GM21737 (cell line): Measurements from ENCODE around the gene OVOL1.
A peak's percentile ranks its signal among the peaks of the same experiment; 100 is the strongest.
"Not testable (repeated sequence)": the region's sequence is repeated elsewhere in the genome, so short reads cannot be mapped to it uniquely, and the experiment has no call there.

ENCODE experiments used
- ATAC-seq: cut with Tn5 transposase; IDR thresholded peaks from one replicate; pipeline ENCODE4 v1.9.1; 2021; ENCODE audit warnings: mild to moderate bottlenecking, moderate library complexity; ENCODE audit not compliant: unreplicated experiment

The OVOL1 gene

GRCh38 chr11:65814131-65814985, 27.5 kb downstream of the OVOL1 start:
- ATAC-seq: no peak

- ATAC-seq: no peak
Measured at GRCh38 chr11:65814986-65815565, 28.2 kb downstream of the OVOL1 start.

- ATAC-seq: no peak
Measured at GRCh38 chr11:65816696-65817095, 29.8 kb downstream of the OVOL1 start.

GRCh38 chr11:65817312-65817834, 30.5 kb downstream of the OVOL1 start:
- no peak for ATAC-seq

- peak; percentile 85 for ATAC-seq
Measured at GRCh38 chr11:65817835-65818680, 31.2 kb downstream of the OVOL1 start.

- no peak for ATAC-seq
Measured at GRCh38 chr11:65821107-65821506, 34.2 kb downstream of the OVOL1 start.

GRCh38 chr11:65822776-65823528, 36.1 kb downstream of the OVOL1 start:
- ATAC-seq: no peak

GRCh38 chr11:65826984-65827735, 40.3 kb downstream of the OVOL1 start:
- no peak for ATAC-seq

- no peak for ATAC-seq
Measured at GRCh38 chr11:65829459-65829858, 42.6 kb downstream of the OVOL1 start.

GRCh38 chr11:65832231-65832630, 45.4 kb downstream of the OVOL1 start:
- ATAC-seq: not testable (repeated sequence)

- peak; percentile 87 for ATAC-seq
Measured at GRCh38 chr11:65833297-65834030, 46.6 kb downstream of the OVOL1 start, which contains the start of gene SNX32. SNX32 (plus strand) TSS chr11:65833963; CDS start chr11:65834066, 103 bp downstream.

- ATAC-seq: no peak
Measured at GRCh38 chr11:65834202-65834601, 47.3 kb downstream of the OVOL1 start.

- ATAC-seq: no peak
Measured at GRCh38 chr11:65842144-65842543, 55.3 kb downstream of the OVOL1 start.

- ATAC-seq: no peak
Measured at GRCh38 chr11:65843811-65844210, 56.9 kb downstream of the OVOL1 start.

GRCh38 chr11:65844231-65844872, 57.5 kb downstream of the OVOL1 start:
- no peak for ATAC-seq
